Measurements from ENCODE around the gene ITLN2.
"Not testable (repeated sequence)": the region's sequence is repeated elsewhere in the genome, so short reads cannot be mapped to it uniquely, and the experiment has no call there.

Gene ITLN2

GRCh38 chr1:160910170-160910750, 44.3 kb downstream of the ITLN2 start:
- DNase-seq (ENCODE audit: low read depth in 4 of 4, low spot score in 1 of 4) = no peak

GRCh38 chr1:160907976-160908375, 46.6 kb downstream of the ITLN2 start:
- DNase-seq (ENCODE audit: low read depth in 4 of 4, low spot score in 1 of 4) = no peak

- no peak for DNase-seq (ENCODE audit: low read depth in 4 of 4, low spot score in 1 of 4)
Measured at GRCh38 chr1:160905617-160905989, 49.0 kb downstream of the ITLN2 start.

GRCh38 chr1:160904783-160905616, 49.6 kb downstream of the ITLN2 start:
- DNase-seq (ENCODE audit: low read depth in 4 of 4, low spot score in 1 of 4) = no peak

GRCh38 chr1:160902251-160902650, 52.4 kb downstream of the ITLN2 start:
- not testable (repeated sequence) for DNase-seq (ENCODE audit: low read depth in 4 of 4, low spot score in 1 of 4)

GRCh38 chr1:160901768-160902167, 52.8 kb downstream of the ITLN2 start:
- DNase-seq (ENCODE audit: low read depth in 4 of 4, low spot score in 1 of 4) = no peak

GRCh38 chr1:160900683-160901082, 53.9 kb downstream of the ITLN2 start:
- not testable (repeated sequence) for DNase-seq (ENCODE audit: low read depth in 4 of 4, low spot score in 1 of 4)
